OCI-LY7 (cell line): ENCODE results near the gene PRDM1. TPM values are rescaled to one million over a fixed set of nuclear protein-coding genes. Genes with fewer than 3 reads are reported as not detected.

Experiments used
- BruUV-seq: library from RNA; stranded (reverse); fragments of 400-500 nt; replicated peaks from 2 replicates; lab custom pipeline; 2021; lab: Mats Ljungman, UMichigan
- CTCF ChIA-PET: fragments of 300-600 bp; sonication (Branson Sonifier 250); formaldehyde crosslinking; loops from one replicate; lab custom pipeline; 2022; ENCODE audit warnings: antibody characterized with exemption; ENCODE audit not compliant: unreplicated experiment; lab: Charles Lee
- POLR2A ChIA-PET: fragments of 300-600 bp; sonication (Branson Sonifier 250); formaldehyde crosslinking; loops from one replicate; lab custom pipeline; 2022; ENCODE audit warnings: antibody characterized with exemption; lab: Charles Lee
- DNase-seq: peaks from one replicate; pipeline ENCODE4 v3.0.0-alpha.2; 2015; ENCODE audit warnings: low spot score
- H2AFZ ChIP-seq: fragments of 200-600 bp; sonication (generic), shearing (Covaris generic); 2 replicates; pipeline ENCODE4 v1.6.1; 2014; ENCODE audit warnings: mild to moderate bottlenecking, antibody characterized with exemption, low read length, moderate library complexity
- H3K27ac ChIP-seq: fragments of 200-600 bp; sonication (generic); 2 replicates; pipeline ENCODE4 v1.5.1; 2014; ENCODE audit warnings: mixed run types, low read depth, mild to moderate bottlenecking, moderate library complexity, low read length, inconsistent platforms; ENCODE audit not compliant: poor library complexity, severe bottlenecking
- H3K36me3 ChIP-seq: fragments of 200-600 bp; sonication (generic); 2 replicates; pipeline ENCODE4 v1.6.1; 2014; ENCODE audit warnings: mild to moderate bottlenecking, antibody characterized with exemption, low read length, moderate library complexity, mixed read lengths; ENCODE audit not compliant: insufficient read depth
- H3K4me1 ChIP-seq: fragments of 200-600 bp; sonication (generic); 2 replicates; pipeline ENCODE4 v1.5.1; 2014; ENCODE audit warnings: mild to moderate bottlenecking, low read length; ENCODE audit not compliant: insufficient read depth, poor library complexity, severe bottlenecking
- H3K4me2 ChIP-seq: fragments of 200-600 bp; sonication (generic); 2 replicates; pipeline ENCODE4 v1.6.1; 2014; ENCODE audit warnings: mild to moderate bottlenecking, low read length
- H3K4me3 ChIP-seq: fragments of 200-600 bp; sonication (generic); 2 replicates; pipeline ENCODE4 v1.5.1; 2014; ENCODE audit warnings: mild to moderate bottlenecking, low read depth, low read length; ENCODE audit not compliant: poor library complexity, severe bottlenecking
- H3K79me2 ChIP-seq: fragments of 200-600 bp; sonication (generic); 2 replicates; pipeline ENCODE4 v1.6.1; 2016; ENCODE audit warnings: low read depth, mild to moderate bottlenecking, low read length, moderate library complexity, mixed read lengths; ENCODE audit not compliant: insufficient read depth
- H3K9me2 ChIP-seq: fragments of 200-600 bp; sonication (generic); 2 replicates; pipeline ENCODE4 v1.6.1; 2016; ENCODE audit warnings: mild to moderate bottlenecking, low read length, mixed read lengths; ENCODE audit not compliant: insufficient read depth
- H3K9me3 ChIP-seq: fragments of 200-600 bp; sonication (generic); 2 replicates; pipeline ENCODE4 v1.6.1; 2014; ENCODE audit warnings: mild to moderate bottlenecking, mixed run types, low read length, mixed read lengths
- H4K20me1 ChIP-seq: fragments of 200-600 bp; sonication (generic); 2 replicates; pipeline ENCODE4 v1.6.1; 2014; ENCODE audit warnings: mild to moderate bottlenecking, antibody characterized with exemption, low read length, moderate library complexity, mixed read lengths; ENCODE audit not compliant: insufficient read depth
- CTCF ChIP-seq: fragments of 200-600 bp; sonication (generic); conservative IDR thresholded peaks from 2 replicates; pipeline ENCODE4 v1.5.1; 2014; ENCODE audit warnings: mild to moderate bottlenecking, antibody characterized with exemption, low read length, moderate library complexity, mixed read lengths
- EZH2phosphoT487 ChIP-seq: fragments of 200-600 bp; sonication (generic); IDR thresholded peaks from 2 replicates; pipeline ENCODE4 v1.6.1; 2018; ENCODE audit warnings: low read depth, borderline replicate concordance, mild to moderate bottlenecking, mixed run types, antibody characterized with exemption, low read length, moderate library complexity, mixed read lengths
- intact Hi-C: fragments of 100-400 bp; cut with micrococcal nuclease; formaldehyde crosslinking; loops from one replicate; pipeline ENCODE4 v1.10.0; 2022; ENCODE audit not compliant: unreplicated experiment
- total RNA-seq, 2 experiments: library from RNA; depleted of rRNA in 1 of 2; stranded (reverse); fragments of >200 nt in 1 of 2; shearing (Covaris generic) in 1 of 2; gene quantifications; 2 replicates each; pipeline ENCODE4 v1.2.3, GENCODE V29; 2014 to 2022

Gene PRDM1
- total RNA-seq, 2 experiments from 2014 or later: 1.5 to 3.3 TPM

DNA sequence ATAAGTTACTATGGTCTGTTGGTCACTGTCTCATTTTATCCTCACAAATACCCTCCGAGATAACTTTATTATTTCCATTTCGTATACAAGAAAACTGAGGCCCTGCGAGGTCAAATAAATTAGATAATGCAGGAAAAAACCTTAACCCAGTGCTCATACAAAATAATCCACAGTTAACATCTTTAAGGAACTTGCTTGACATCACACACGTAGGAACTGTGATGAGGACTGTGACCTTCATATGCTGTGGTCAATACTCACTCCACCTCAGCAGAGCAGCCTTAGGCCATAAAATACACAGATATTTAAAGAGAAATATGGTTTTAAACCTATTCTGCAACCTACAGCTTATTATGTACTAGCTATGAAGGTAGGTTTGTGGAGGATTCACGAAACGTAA, 34.3 kb downstream of the PRDM1 start:
- no peak overlapping the region for H3K4me2 ChIP-seq
- no peaks in the 10 kb centered on the region for H3K36me3 ChIP-seq
- H3K4me3 ChIP-seq: no peak overlapping the region
- POLR2A ChIA-PET: interaction anchor here (0.6 to 1.3 kb wide), 2 partner anchors 11 to 12 kb away, joined by 3 to 4 read pairs; no protein-coding TSS in a partner anchor
- no peaks in the 10 kb centered on the region for H4K20me1 ChIP-seq
- H3K4me1 ChIP-seq: no peaks in the 10 kb centered on the region
- H2AFZ ChIP-seq: no peak overlapping the region
- intact Hi-C loops: no loop called here
- no peaks in the 10 kb centered on the region for H3K79me2 ChIP-seq
- no peaks in the 10 kb centered on the region for H3K9me2 ChIP-seq
- H3K9me3 ChIP-seq: no peaks in the 10 kb centered on the region
- TF ChIP-seq EZH2phosphoT487 (no peak), CTCF (no peak)
- BruUV-seq: no TSS peak
- CTCF ChIA-PET: no interaction called here
- no peak for DNase-seq
- H3K27ac ChIP-seq: no peak overlapping the region

DNA sequence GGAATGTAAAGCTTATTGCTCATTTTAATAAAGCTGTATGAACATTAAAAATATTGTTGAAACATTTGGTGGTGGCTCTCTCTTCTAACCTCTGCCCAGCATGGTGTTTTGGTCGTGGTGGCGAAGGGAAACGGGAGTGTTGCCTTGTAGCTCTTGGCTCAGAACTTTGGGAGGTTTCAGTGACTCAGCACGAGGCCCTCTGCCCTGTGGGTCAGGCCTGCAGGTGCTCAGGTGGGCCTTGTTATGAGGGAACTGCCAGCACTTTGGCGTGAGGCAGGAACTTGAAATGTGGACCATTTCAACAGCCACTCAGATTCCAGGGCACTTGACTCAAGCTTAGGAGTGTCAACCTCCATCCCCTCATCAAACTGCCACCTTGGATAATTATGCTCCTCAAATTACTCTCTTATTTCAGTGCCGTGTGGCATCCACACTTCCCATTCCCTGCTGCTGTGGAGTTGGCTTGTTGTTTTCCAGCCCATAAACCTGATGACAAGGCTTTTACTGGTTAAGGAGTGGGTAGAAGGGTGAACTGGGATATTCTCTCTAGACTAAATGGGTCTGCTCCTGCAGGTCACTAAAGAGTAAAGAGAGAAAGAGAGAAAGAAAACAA, 36.3 kb downstream of the PRDM1 start:
- Histone ChIP-seq H3K27ac (no peak overlapping the region), H3K4me3 (no peak overlapping the region), H3K9me3 (no peaks in the 10 kb centered on the region), H3K79me2 (no peaks in the 10 kb centered on the region), H2AFZ (no peak overlapping the region), H4K20me1 (no peaks in the 10 kb centered on the region), H3K4me1 (no peaks in the 10 kb centered on the region), H3K4me2 (no peak overlapping the region), H3K9me2 (no peaks in the 10 kb centered on the region), H3K36me3 (no peaks in the 10 kb centered on the region)
- POLR2A ChIA-PET: interaction anchor here (0.5 to 1.0 kb wide), 3 partner anchors 10 to 171 kb away, joined by 3 read pairs; no protein-coding TSS in a partner anchor
- BruUV-seq: no TSS peak
- DNase-seq: no peak
- CTCF ChIA-PET: interaction anchor here (0.9 kb wide), 1 partner anchor 11 kb away, joined by 4 read pairs; no protein-coding TSS in a partner anchor
- intact Hi-C loops: no loop called here
- TF ChIP-seq EZH2phosphoT487 (no peak), CTCF (no peak)

GRCh38 chr6:106122938-106123656, 37.0 kb downstream of the PRDM1 start:
- Histone ChIP-seq H3K79me2 (no peaks in the 10 kb centered on the region), H3K4me2 (no peak overlapping the region), H3K4me1 (no peaks in the 10 kb centered on the region), H3K9me3 (no peaks in the 10 kb centered on the region), H4K20me1 (no peaks in the 10 kb centered on the region), H3K27ac (no peak overlapping the region), H2AFZ (no peak overlapping the region), H3K36me3 (no peaks in the 10 kb centered on the region), H3K9me2 (no peaks in the 10 kb centered on the region), H3K4me3 (no peak overlapping the region)
- BruUV-seq: no TSS peak
- intact Hi-C loops: no loop called here
- ChIA-PET CTCF (no interaction called here), POLR2A (interaction anchor here (1.0 to 1.1 kb wide), 2 partner anchors 9 to 13 kb away, joined by 3 to 5 read pairs; no protein-coding TSS in a partner anchor)
- no peak for DNase-seq
- TF ChIP-seq CTCF (no peak), EZH2phosphoT487 (no peak)
